Parathyroid adenoma (tissue), 2 donors: ENCODE data around the gene PAPSS1.

ENCODE experiments used
- H2AFZ ChIP-seq: fragments of 300-600 bp; sonication (generic); one replicate; pipeline ENCODE4 v1.7.0; 2017; ENCODE audit warnings: antibody characterized with exemption, mild to moderate bottlenecking
- H3K27ac ChIP-seq: fragments of 300-600 bp; sonication (generic); one replicate; pipeline ENCODE4 v1.7.0; 2017
- H3K27me3 ChIP-seq: fragments of 300-600 bp; sonication (generic); one replicate; pipeline ENCODE4 v1.7.0; 2017; ENCODE audit warnings: low read length; ENCODE audit not compliant: control insufficient read depth, insufficient read depth
- H3K36me3 ChIP-seq: fragments of 300-600 bp; sonication (generic); one replicate; pipeline ENCODE4 v1.7.0; 2017; ENCODE audit warnings: low read length; ENCODE audit not compliant: control insufficient read depth, insufficient read depth
- H3K4me1 ChIP-seq: fragments of 300-600 bp; sonication (generic); one replicate; pipeline ENCODE4 v1.7.0; 2017; ENCODE audit warnings: control low read depth
- H3K4me2 ChIP-seq: fragments of 300-600 bp; sonication (generic); one replicate; pipeline ENCODE4 v1.7.0; 2017; ENCODE audit warnings: low read length
- H3K4me3 ChIP-seq: fragments of 300-600 bp; sonication (generic); one replicate; pipeline ENCODE4 v1.7.0; 2017; ENCODE audit warnings: low read depth, low read length
- H3K79me2 ChIP-seq: fragments of 300-600 bp; sonication (generic); one replicate; pipeline ENCODE4 v1.7.0; 2017; ENCODE audit warnings: control low read depth
- H3K9ac ChIP-seq: fragments of 300-600 bp; sonication (generic); one replicate; pipeline ENCODE4 v1.7.0; 2017; ENCODE audit warnings: mild to moderate bottlenecking
- H3K9me3 ChIP-seq: fragments of 300-600 bp; sonication (generic); one replicate; pipeline ENCODE4 v1.7.0; 2017; ENCODE audit warnings: low read length; ENCODE audit not compliant: control insufficient read depth
- TF ChIP-seq, protein P1 (sequence below): fragments of 300-600 bp; sonication (generic); IDR thresholded peaks from one replicate; pipeline ENCODE4 v1.7.0; 2017; ENCODE audit warnings: antibody characterized with exemption, mild to moderate bottlenecking
- donor health status: primary hyperparathyroidism.

PAPSS1 gene

DNA sequence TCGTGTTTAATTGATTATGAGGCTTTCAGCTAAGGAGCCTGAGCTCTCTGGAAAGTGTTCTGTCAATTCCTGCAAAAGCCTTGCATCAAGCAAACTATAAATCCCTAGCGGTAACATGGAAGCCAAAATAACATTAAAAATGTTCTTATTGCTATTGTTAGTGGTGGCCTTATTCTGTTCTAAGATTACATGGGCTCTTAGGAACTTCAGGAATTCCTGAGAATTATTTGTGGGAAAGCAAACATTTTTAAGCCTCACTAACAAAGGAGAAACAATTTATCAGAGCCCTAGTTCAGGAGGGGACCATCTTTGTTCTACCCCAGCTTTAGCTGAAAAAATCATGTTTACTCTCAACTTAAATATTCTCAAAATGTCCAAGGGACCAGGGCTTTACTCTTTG, 119.6 kb downstream of the PAPSS1 start:
- Histone ChIP-seq H3K4me3 (no peak overlapping the region), H2AFZ (no peak overlapping the region), H3K4me1 (no peaks in the 10 kb centered on the region), H3K9me3 (no peaks in the 10 kb centered on the region), H3K9ac (no peak overlapping the region), H3K79me2 (no peaks in the 10 kb centered on the region), H3K36me3 (no peaks in the 10 kb centered on the region), H3K27me3 (no peaks in the 10 kb centered on the region), H3K4me2 (no peak overlapping the region), H3K27ac (no peak overlapping the region)
- TF ChIP-seq, protein P1, sequence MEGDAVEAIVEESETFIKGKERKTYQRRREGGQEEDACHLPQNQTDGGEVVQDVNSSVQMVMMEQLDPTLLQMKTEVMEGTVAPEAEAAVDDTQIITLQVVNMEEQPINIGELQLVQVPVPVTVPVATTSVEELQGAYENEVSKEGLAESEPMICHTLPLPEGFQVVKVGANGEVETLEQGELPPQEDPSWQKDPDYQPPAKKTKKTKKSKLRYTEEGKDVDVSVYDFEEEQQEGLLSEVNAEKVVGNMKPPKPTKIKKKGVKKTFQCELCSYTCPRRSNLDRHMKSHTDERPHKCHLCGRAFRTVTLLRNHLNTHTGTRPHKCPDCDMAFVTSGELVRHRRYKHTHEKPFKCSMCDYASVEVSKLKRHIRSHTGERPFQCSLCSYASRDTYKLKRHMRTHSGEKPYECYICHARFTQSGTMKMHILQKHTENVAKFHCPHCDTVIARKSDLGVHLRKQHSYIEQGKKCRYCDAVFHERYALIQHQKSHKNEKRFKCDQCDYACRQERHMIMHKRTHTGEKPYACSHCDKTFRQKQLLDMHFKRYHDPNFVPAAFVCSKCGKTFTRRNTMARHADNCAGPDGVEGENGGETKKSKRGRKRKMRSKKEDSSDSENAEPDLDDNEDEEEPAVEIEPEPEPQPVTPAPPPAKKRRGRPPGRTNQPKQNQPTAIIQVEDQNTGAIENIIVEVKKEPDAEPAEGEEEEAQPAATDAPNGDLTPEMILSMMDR = no peak

DNA sequence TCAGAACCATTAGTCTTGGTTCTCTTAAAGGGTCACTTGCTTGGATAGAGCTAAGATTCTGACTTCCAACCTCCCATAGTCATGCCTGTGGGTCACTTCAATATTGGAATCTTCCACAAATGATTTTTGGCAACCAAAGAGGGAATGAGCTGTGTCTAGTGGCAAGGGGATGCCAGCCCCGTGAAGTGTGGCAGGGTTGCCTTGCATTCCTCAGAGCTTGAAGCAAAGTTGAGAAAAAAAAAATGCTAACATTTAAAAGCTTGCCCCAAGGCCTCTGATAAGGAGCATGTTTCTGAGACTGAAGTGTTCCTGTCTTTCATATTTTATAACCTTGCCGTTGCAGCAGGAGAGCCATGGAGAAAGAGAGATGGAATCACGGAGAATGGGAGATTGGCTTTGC, 120.2 kb downstream of the PAPSS1 start:
- Histone ChIP-seq H3K36me3 (no peaks in the 10 kb centered on the region), H3K4me1 (no peaks in the 10 kb centered on the region), H3K27me3 (no peaks in the 10 kb centered on the region), H3K4me3 (no peak overlapping the region), H3K27ac (no peak overlapping the region), H2AFZ (no peak overlapping the region), H3K79me2 (no peaks in the 10 kb centered on the region), H3K4me2 (no peak overlapping the region), H3K9ac (no peak overlapping the region), H3K9me3 (no peaks in the 10 kb centered on the region)
- TF ChIP-seq, protein P1 = no peak

DNA sequence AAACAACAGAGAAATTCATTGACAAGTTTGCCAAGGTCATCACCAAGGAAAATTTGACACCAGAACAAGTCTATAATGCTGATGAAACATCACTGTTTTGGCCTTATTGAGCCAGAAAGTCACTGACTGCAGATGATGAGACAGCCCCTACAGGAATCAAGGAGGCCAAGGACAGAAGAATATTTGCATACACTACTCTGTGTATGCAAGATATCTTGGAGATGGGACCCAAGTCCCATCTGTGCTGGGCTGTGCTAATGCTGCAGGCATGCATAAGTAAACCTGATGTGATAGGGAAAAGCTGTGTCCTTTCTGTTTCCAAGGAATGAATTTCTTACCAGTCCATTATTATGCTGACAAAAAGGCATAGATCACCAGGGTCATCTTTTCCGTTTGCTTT, 126.8 kb downstream of the PAPSS1 start:
- Histone ChIP-seq H3K79me2 (no peaks in the 10 kb centered on the region), H3K27ac (no peak overlapping the region), H3K9ac (no peak overlapping the region), H3K4me1 (no peaks in the 10 kb centered on the region), H3K36me3 (no peaks in the 10 kb centered on the region), H3K4me3 (no peak overlapping the region), H2AFZ (no peak overlapping the region), H3K27me3 (no peaks in the 10 kb centered on the region), H3K9me3 (no peaks in the 10 kb centered on the region), H3K4me2 (no peak overlapping the region)
- TF ChIP-seq, protein P1 = no peak

DNA sequence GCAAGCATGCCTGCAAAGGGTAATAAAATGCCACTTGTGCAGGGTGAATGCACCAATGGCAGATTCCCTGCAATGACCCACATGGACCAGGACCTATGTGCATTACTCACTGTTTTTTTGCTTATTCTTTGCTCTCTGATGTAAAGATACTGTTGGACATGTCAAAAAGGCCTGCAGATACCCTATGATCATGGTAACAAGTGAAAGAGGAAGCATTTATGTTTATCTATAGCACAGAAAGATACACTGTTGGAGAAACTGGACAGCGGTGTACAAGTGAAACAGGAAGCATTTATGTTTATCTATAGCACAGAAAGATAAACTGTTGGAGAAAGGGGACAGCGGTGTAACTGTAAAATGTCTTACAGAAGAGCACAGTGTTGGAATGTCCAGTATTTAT, 127.5 kb downstream of the PAPSS1 start:
- H3K9me3 ChIP-seq = no peaks in the 10 kb centered on the region
- no peak overlapping the region for H2AFZ ChIP-seq
- TF ChIP-seq, protein P1 = no peak
- H3K36me3 ChIP-seq = no peaks in the 10 kb centered on the region
- no peaks in the 10 kb centered on the region for H3K4me1 ChIP-seq
- no peaks in the 10 kb centered on the region for H3K27me3 ChIP-seq
- H3K4me2 ChIP-seq = no peak overlapping the region
- H3K9ac ChIP-seq = no peak overlapping the region
- H3K27ac ChIP-seq = no peak overlapping the region
- no peak overlapping the region for H3K4me3 ChIP-seq
- no peaks in the 10 kb centered on the region for H3K79me2 ChIP-seq

DNA sequence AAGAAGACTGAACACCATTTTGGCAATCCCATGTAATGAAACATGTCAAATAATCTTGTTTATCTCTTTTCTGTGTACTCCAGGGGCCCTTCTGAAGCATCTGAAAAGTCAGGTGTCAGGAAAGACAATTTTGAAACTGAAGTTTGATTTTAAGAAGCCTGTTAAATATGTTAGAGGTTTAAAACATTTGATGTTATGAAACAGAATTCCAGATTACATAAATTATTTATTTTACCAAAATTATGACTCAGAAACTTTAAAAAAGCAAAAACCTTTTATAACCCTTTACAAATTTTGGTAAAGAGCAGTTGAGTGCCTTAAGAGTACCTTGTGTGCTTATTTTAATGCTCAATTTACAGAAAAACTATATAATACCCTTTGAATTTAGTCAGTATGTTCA, 130.8 kb downstream of the PAPSS1 start:
- Histone ChIP-seq H3K36me3 (no peaks in the 10 kb centered on the region), H3K4me3 (no peak overlapping the region), H3K27ac (no peak overlapping the region), H2AFZ (no peak overlapping the region), H3K27me3 (no peaks in the 10 kb centered on the region), H3K79me2 (no peaks in the 10 kb centered on the region), H3K4me2 (no peak overlapping the region), H3K9me3 (no peaks in the 10 kb centered on the region), H3K9ac (no peak overlapping the region), H3K4me1 (no peaks in the 10 kb centered on the region)
- TF ChIP-seq, protein P1 = no peak
